Adrenal gland (tissue), 5 donors: ENCODE measurements around the gene LYPD8.

Source experiments
- POLR2A ChIP-seq, 2 donors: fragments of 450-650 bp; IDR thresholded peaks; one replicate each; pipeline ENCODE4 v1.6.1; 2017; ENCODE audit warnings: antibody characterized with exemption in 2 of 2, mild to moderate bottlenecking in 2 of 2, moderate library complexity in 1 of 2
- TF ChIP-seq, protein P1 (sequence below), 6 experiments: fragments of 450-650 bp in 4 of 6; fragments of 200-600 bp in 2 of 6; sonication (generic) in 1 of 6; IDR thresholded peaks; 1 replicate in 5 of 6; 2 replicates in 1 of 6; pipeline versions ENCODE4 v1.5.1 to v1.8.0; 2016 to 2021; ENCODE audit warnings: antibody characterized with exemption in 6 of 6, mild to moderate bottlenecking in 2 of 6, moderate library complexity in 1 of 6
- donor health status: DM: no; HTN: no; CAD: no.

GRCh38 chr1:248695451-248696132, 60.0 kb downstream of the LYPD8 start:
- TF ChIP-seq, protein P1, sequence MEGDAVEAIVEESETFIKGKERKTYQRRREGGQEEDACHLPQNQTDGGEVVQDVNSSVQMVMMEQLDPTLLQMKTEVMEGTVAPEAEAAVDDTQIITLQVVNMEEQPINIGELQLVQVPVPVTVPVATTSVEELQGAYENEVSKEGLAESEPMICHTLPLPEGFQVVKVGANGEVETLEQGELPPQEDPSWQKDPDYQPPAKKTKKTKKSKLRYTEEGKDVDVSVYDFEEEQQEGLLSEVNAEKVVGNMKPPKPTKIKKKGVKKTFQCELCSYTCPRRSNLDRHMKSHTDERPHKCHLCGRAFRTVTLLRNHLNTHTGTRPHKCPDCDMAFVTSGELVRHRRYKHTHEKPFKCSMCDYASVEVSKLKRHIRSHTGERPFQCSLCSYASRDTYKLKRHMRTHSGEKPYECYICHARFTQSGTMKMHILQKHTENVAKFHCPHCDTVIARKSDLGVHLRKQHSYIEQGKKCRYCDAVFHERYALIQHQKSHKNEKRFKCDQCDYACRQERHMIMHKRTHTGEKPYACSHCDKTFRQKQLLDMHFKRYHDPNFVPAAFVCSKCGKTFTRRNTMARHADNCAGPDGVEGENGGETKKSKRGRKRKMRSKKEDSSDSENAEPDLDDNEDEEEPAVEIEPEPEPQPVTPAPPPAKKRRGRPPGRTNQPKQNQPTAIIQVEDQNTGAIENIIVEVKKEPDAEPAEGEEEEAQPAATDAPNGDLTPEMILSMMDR (IDR thresholded peaks at IDR 0.05): no peak
- no peak for TF ChIP-seq POLR2A (IDR thresholded peaks at IDR 0.05)
